IMR-90 (cell line): ENCODE data around the gene RNF144A. TPM values are rescaled to one million over a fixed set of nuclear protein-coding genes. Genes with fewer than 3 reads are reported as not detected.

ENCODE experiments used
- ATAC-seq: fragments of 200-7000 bp; cut with Tn5 transposase; 2 replicates; pipeline ENCODE4 v1.9.1; 2020; ENCODE audit warnings: low read depth, mild to moderate bottlenecking, moderate library complexity
- BruUV-seq: library from RNA; stranded (reverse); fragments of 400-500 nt; replicated peaks from 2 replicates; lab custom pipeline; 2021; lab: Mats Ljungman, UMichigan
- CTCF ChIA-PET: fragments of 300-600 bp; formaldehyde crosslinking; extraction: SDS; loops from one replicate; lab custom pipeline; 2021; ENCODE audit warnings: antibody characterized with exemption; lab: Yijun Ruan, JAX
- POLR2A ChIA-PET: fragments of 300-600 bp; sonication (Branson Sonifier 250); formaldehyde crosslinking; loops from one replicate; lab custom pipeline; 2022; ENCODE audit warnings: antibody characterized with exemption; ENCODE audit not compliant: unreplicated experiment; lab: Charles Lee
- DNase-seq: peaks from one replicate; pipeline ENCODE4 v3.0.0; 2013
- H2AFZ ChIP-seq: replicated peaks from 2 replicates; pipeline ENCODE3; 2013; ENCODE audit warnings: low read length, mild to moderate bottlenecking; ENCODE audit not compliant: poor library complexity
- H2AK5ac ChIP-seq: 2 replicates; pipeline ENCODE4 v1.6.1; 2013; ENCODE audit warnings: low read depth, low read length, inconsistent platforms
- H2AK9ac ChIP-seq: replicated peaks from 2 replicates; pipeline ENCODE3; 2013; ENCODE audit warnings: mild to moderate bottlenecking, low read depth, low read length, moderate library complexity; ENCODE audit not compliant: poor library complexity
- H2BK120ac ChIP-seq: 2 replicates; pipeline ENCODE4 v1.6.1; 2013; ENCODE audit warnings: low read depth, low read length, inconsistent platforms
- H2BK15ac ChIP-seq: 3 replicates; pipeline ENCODE4 v1.6.1; 2013; ENCODE audit warnings: low read depth, low read length, inconsistent platforms
- H2BK20ac ChIP-seq: 2 replicates; pipeline ENCODE4 v1.6.1; 2013; ENCODE audit warnings: low read depth, mild to moderate bottlenecking, inconsistent platforms, low read length, moderate library complexity
- H2BK5ac ChIP-seq: 2 replicates; pipeline ENCODE4 v1.6.1; 2013; ENCODE audit warnings: mild to moderate bottlenecking, low read depth, low read length, inconsistent platforms; ENCODE audit not compliant: poor library complexity, severe bottlenecking
- H3K14ac ChIP-seq: replicated peaks from 2 replicates; pipeline ENCODE4 v1.6.1; 2013; ENCODE audit warnings: low read depth, low read length, inconsistent platforms
- H3K18ac ChIP-seq: 2 replicates; pipeline ENCODE4 v1.6.1; 2013; ENCODE audit warnings: low read depth, low read length, control low read depth
- H3K23ac ChIP-seq: 2 replicates; pipeline ENCODE4 v1.6.1; 2013; ENCODE audit warnings: low read depth, low read length, inconsistent platforms
- H3K27ac ChIP-seq: 2 replicates; pipeline ENCODE4 v1.5.1; 2013; ENCODE audit warnings: mild to moderate bottlenecking, control low read depth, low read length; ENCODE audit not compliant: insufficient read depth
- H3K27me3 ChIP-seq: 2 replicates; pipeline ENCODE4 v1.6.1; 2013; ENCODE audit warnings: low read length; ENCODE audit not compliant: control insufficient read depth, insufficient read depth
- H3K36me3 ChIP-seq: 2 replicates; pipeline ENCODE4 v1.6.1; 2013; ENCODE audit warnings: low read length, mixed read lengths; ENCODE audit not compliant: control insufficient read depth, insufficient read depth
- H3K4ac ChIP-seq: 2 replicates; pipeline ENCODE4 v1.6.1; 2013; ENCODE audit warnings: low read depth, low read length, inconsistent platforms
- H3K4me1 ChIP-seq: 2 replicates; pipeline ENCODE4 v1.6.1; 2013; ENCODE audit warnings: low read length, mixed read lengths; ENCODE audit not compliant: control insufficient read depth, insufficient read depth
- H3K4me2 ChIP-seq: 2 replicates; pipeline ENCODE4 v1.6.1; 2013; ENCODE audit warnings: low read depth, mild to moderate bottlenecking, control low read depth, low read length, moderate library complexity
- H3K4me3 ChIP-seq: 2 replicates; pipeline ENCODE4 v1.5.1; 2013; ENCODE audit warnings: low read depth, mild to moderate bottlenecking, control low read depth, low read length, moderate library complexity; ENCODE audit not compliant: insufficient read depth
- H3K56ac ChIP-seq: 2 replicates; pipeline ENCODE4 v1.6.1; 2013; ENCODE audit warnings: low read length, inconsistent platforms; ENCODE audit not compliant: insufficient read depth; ENCODE audit errors: extremely low read depth
- H3K79me1 ChIP-seq, 2 experiments: 2 replicates each; pipeline ENCODE4 v1.6.1; 2013; ENCODE audit warnings: low read length in 2 of 2, inconsistent platforms in 1 of 2, low read depth in 1 of 2
- H3K9ac ChIP-seq: 2 replicates; pipeline ENCODE4 v1.6.1; 2013; ENCODE audit warnings: low read depth, low read length, control low read depth
- H3K9me1 ChIP-seq: 2 replicates; pipeline ENCODE4 v1.6.1; 2013; ENCODE audit warnings: low read length, inconsistent platforms; ENCODE audit not compliant: insufficient read depth
- H3K9me3 ChIP-seq: 2 replicates; pipeline ENCODE4 v1.6.1; 2013; ENCODE audit warnings: low read length; ENCODE audit not compliant: control insufficient read depth, insufficient read depth
- H4K20me1 ChIP-seq: 2 replicates; pipeline ENCODE4 v1.6.1; 2013; ENCODE audit warnings: low read length, inconsistent platforms; ENCODE audit not compliant: insufficient read depth
- H4K5ac ChIP-seq: 2 replicates; pipeline ENCODE4 v1.6.1; 2013; ENCODE audit warnings: mild to moderate bottlenecking, low read depth, low read length, control low read depth
- H4K8ac ChIP-seq, 2 experiments: 2 replicates each; pipeline ENCODE4 v1.6.1; 2013; ENCODE audit warnings: low read depth in 2 of 2, low read length in 2 of 2, control low read depth in 1 of 2, inconsistent platforms in 1 of 2
- H4K91ac ChIP-seq: 2 replicates; pipeline ENCODE4 v1.6.1; 2013; ENCODE audit warnings: low read depth, low read length, inconsistent platforms; ENCODE audit not compliant: insufficient read depth
- CHD1 ChIP-seq: IDR thresholded peaks from 2 replicates; pipeline ENCODE4 v1.6.1; 2012; ENCODE audit warnings: low read depth, low read length, improper control_type of control experiment
- ELK1 ChIP-seq: fragments of 150-350 bp; IDR thresholded peaks from 2 replicates; pipeline ENCODE4 v1.6.1; 2016; ENCODE audit warnings: low read depth, mild to moderate bottlenecking, low read length, moderate library complexity, borderline replicate concordance
- FOS ChIP-seq: fragments of 150-350 bp; IDR thresholded peaks from 2 replicates; pipeline ENCODE4 v1.6.1; 2016; ENCODE audit warnings: low read depth, low read length
- POLR2A ChIP-seq: IDR thresholded peaks from 2 replicates; pipeline ENCODE4 v1.6.1; 2012; ENCODE audit warnings: mild to moderate bottlenecking, low read depth, low read length
- RAD21 ChIP-seq: IDR thresholded peaks from 2 replicates; pipeline ENCODE4 v1.6.1; 2012; ENCODE audit warnings: low read length, improper control_type of control experiment
- RCOR1 ChIP-seq: IDR thresholded peaks from 2 replicates; pipeline ENCODE4 v1.6.1; 2012; ENCODE audit warnings: mild to moderate bottlenecking, low read length, improper control_type of control experiment; ENCODE audit not compliant: insufficient replicate concordance
- RFX5 ChIP-seq: IDR thresholded peaks from 2 replicates; pipeline ENCODE4 v1.8.0; 2012; ENCODE audit warnings: low read depth, mild to moderate bottlenecking, low read length, moderate library complexity
- SMC3 ChIP-seq: fragments of 150-350 bp; IDR thresholded peaks from 2 replicates; pipeline ENCODE4 v1.6.1; 2016; ENCODE audit warnings: low read depth, mild to moderate bottlenecking, antibody characterized with exemption, low read length, moderate library complexity
- USF2 ChIP-seq: fragments of 150-350 bp; IDR thresholded peaks from 2 replicates; pipeline ENCODE4 v1.6.1; 2017; ENCODE audit warnings: mild to moderate bottlenecking, antibody characterized with exemption, low read length, low read depth
- WGBS, 2 experiments: methylation state at CpG; one replicate each; pipeline versions ENCODE4 v1.1.5 to v1.1.7; 2013; ENCODE audit warnings: missing lambda C conversion rate in 2 of 2; ENCODE audit not compliant: insufficient read length in 1 of 2; ENCODE audit errors: extremely low coverage in 2 of 2; 5-methylcytosine and 5-hydroxymethylcytosine counted together
- dilution Hi-C: fragments of 300-500 bp; cut with HindIII; formaldehyde crosslinking; loops from one replicate; pipeline ENCODE4 v1.14.3; 2018; ENCODE audit warnings: low sequenced_read_pairs; ENCODE audit not compliant: unreplicated experiment
- in situ Hi-C: fragments of 300-500 bp; cut with MboI; formaldehyde crosslinking; loops from 3 replicates; pipeline ENCODE4 v1.14.3; 2019; ENCODE audit warnings: low sequenced_read_pairs, inconsistent platforms, mixed read lengths
- intact Hi-C: fragments of 100-400 bp; cut with micrococcal nuclease; formaldehyde crosslinking; loops from 2 replicates; pipeline ENCODE4 v1.10.0; 2022
- polyA plus RNA-seq, 3 experiments: library from polyadenylated mRNA; depleted of rRNA; stranded (reverse); fragments of >200 nt; gene quantifications; 2 replicates each; pipeline ENCODE4 v1.2.3, GENCODE V29; 2012; ENCODE audit warnings: low replicate concordance in 1 of 3
- total RNA-seq: library from RNA; depleted of rRNA; stranded (reverse); fragments of >200 nt; gene quantifications from 2 replicates; pipeline ENCODE4 v1.2.3, GENCODE V29; 2012
- TF ChIP-seq, protein P1 (sequence below): conservative IDR thresholded peaks from 2 replicates; pipeline ENCODE4 v1.5.1; 2012; ENCODE audit warnings: mild to moderate bottlenecking, low read depth, low read length, improper control_type of control experiment

Gene RNF144A
- total and polyA plus RNA-seq, 2 of the 4 experiments (the other 2 are of a cell fraction): 0.18 to 0.26 TPM

DNA sequence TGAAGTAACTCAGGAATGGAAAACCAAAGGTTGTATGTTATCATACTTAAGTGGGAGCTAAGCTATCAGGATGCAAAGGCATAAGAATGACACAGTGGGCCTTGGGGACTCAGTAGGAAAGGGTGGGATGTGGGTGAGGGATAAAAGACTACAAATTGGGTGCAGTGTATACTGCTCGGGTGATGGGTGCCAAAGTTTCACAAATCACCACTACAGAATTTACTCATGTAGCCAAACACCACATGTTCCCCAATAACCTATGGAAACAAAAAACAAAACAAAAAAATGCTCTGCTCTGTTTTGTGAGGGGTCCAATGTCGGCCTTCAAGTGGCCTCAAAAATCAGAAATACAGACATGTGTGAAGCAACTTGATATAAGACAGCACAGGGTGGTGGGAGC lies 8.9 kb upstream of the RNF144A start:
- no peak for DNase-seq
- Histone ChIP-seq H2BK5ac (no peak overlapping the region), H3K14ac (no peak overlapping the region), H3K9ac (no peak overlapping the region), H3K36me3 (no peaks in the 10 kb centered on the region), H3K56ac (no peak overlapping the region), H2BK120ac (no peak overlapping the region), H3K27me3 (no peaks in the 10 kb centered on the region), H3K79me1 (no peaks in the 10 kb centered on the region), H2AK5ac (no peak overlapping the region), H3K9me1 (no peaks in the 10 kb centered on the region), H2BK15ac (no peak overlapping the region), H3K9me3 (no peaks in the 10 kb centered on the region), H2BK20ac (no peak overlapping the region), H4K5ac (no peak overlapping the region), H3K27ac (no peak overlapping the region), H3K4me2 (no peak overlapping the region), H3K18ac (no peak overlapping the region), H4K20me1 (no peaks in the 10 kb centered on the region), H3K4me1 (no peaks in the 10 kb centered on the region), H3K4ac (no peak overlapping the region), H4K8ac (no peak overlapping the region), H4K91ac (no peak overlapping the region), H2AK9ac (no peak overlapping the region), H3K4me3 (no peak overlapping the region), H3K23ac (no peak overlapping the region), H2AFZ (no peak overlapping the region)
- ATAC-seq: no peak
- BruUV-seq: no TSS peak
- POLR2A ChIA-PET: no interaction called here
- no CpG with 5 or more reads among the region's 2 CpGs for WGBS, 2 experiments
- dilution Hi-C loops (no loop called here), intact Hi-C loops (no loop called here), in situ Hi-C loops (no loop called here)
- CTCF ChIA-PET: no interaction called here
- TF ChIP-seq SMC3 (no peak), USF2 (no peak), POLR2A (no peak), RFX5 (no peak), ELK1 (no peak), RCOR1 (no peak), RAD21 (no peak), CHD1 (no peak), FOS (no peak)
- TF ChIP-seq, protein P1, sequence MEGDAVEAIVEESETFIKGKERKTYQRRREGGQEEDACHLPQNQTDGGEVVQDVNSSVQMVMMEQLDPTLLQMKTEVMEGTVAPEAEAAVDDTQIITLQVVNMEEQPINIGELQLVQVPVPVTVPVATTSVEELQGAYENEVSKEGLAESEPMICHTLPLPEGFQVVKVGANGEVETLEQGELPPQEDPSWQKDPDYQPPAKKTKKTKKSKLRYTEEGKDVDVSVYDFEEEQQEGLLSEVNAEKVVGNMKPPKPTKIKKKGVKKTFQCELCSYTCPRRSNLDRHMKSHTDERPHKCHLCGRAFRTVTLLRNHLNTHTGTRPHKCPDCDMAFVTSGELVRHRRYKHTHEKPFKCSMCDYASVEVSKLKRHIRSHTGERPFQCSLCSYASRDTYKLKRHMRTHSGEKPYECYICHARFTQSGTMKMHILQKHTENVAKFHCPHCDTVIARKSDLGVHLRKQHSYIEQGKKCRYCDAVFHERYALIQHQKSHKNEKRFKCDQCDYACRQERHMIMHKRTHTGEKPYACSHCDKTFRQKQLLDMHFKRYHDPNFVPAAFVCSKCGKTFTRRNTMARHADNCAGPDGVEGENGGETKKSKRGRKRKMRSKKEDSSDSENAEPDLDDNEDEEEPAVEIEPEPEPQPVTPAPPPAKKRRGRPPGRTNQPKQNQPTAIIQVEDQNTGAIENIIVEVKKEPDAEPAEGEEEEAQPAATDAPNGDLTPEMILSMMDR: no peak
